ENCODE data around the gene CCDC182.

DNA sequence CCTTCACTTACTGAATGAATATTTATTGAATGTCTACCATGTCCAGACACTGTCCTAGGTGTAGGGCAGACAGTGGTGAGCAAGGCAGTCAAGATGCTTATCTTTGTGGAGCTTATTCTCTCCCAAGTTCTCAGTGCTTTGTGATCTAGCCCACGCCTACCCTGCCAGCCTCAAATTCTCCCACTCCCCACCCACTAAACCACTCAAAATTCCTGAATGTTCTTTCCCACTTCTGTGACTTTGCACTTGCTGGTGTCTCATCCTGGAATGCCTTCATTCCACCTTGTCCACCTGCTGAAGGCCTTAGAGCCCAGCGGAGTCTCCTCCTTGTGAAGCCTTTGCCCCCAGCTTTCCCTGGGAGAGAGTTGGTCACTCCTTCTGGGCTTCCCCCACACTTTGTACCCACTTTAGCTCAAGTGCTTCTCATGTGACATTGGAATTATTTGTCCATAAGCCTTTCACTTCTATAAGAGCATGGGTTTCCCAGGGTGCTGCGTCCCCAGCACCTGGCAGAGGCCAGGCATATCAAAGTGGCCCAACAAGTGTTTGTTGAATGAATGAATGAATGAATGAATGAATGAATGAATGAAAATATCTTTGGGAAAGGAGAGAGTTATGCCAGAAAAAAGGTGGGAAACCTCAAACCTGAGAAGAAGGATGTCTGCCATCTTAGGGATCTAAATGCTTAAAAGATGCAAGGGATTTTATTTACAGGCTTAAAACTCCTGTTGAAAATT, 23.0 kb downstream of the CCDC182 start:
- TF ChIP-seq, protein P1, sequence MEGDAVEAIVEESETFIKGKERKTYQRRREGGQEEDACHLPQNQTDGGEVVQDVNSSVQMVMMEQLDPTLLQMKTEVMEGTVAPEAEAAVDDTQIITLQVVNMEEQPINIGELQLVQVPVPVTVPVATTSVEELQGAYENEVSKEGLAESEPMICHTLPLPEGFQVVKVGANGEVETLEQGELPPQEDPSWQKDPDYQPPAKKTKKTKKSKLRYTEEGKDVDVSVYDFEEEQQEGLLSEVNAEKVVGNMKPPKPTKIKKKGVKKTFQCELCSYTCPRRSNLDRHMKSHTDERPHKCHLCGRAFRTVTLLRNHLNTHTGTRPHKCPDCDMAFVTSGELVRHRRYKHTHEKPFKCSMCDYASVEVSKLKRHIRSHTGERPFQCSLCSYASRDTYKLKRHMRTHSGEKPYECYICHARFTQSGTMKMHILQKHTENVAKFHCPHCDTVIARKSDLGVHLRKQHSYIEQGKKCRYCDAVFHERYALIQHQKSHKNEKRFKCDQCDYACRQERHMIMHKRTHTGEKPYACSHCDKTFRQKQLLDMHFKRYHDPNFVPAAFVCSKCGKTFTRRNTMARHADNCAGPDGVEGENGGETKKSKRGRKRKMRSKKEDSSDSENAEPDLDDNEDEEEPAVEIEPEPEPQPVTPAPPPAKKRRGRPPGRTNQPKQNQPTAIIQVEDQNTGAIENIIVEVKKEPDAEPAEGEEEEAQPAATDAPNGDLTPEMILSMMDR (IDR thresholded peaks at IDR 0.05): no peak
- TF ChIP-seq POLR2AphosphoS5 (IDR thresholded peaks at IDR 0.05): no peak
- TF ChIP-seq POLR2A (IDR thresholded peaks at IDR 0.05): no peak

Measured in sigmoid colon (tissue), 4 donors.